NCI-H2107 (cell line): ENCODE data around the gene GEMIN5.

Experiments used
- DNase-seq: peaks from one replicate; lab custom pipeline; 2025; lab: John Stamatoyannopoulos, UW

GEMIN5 gene

DNA sequence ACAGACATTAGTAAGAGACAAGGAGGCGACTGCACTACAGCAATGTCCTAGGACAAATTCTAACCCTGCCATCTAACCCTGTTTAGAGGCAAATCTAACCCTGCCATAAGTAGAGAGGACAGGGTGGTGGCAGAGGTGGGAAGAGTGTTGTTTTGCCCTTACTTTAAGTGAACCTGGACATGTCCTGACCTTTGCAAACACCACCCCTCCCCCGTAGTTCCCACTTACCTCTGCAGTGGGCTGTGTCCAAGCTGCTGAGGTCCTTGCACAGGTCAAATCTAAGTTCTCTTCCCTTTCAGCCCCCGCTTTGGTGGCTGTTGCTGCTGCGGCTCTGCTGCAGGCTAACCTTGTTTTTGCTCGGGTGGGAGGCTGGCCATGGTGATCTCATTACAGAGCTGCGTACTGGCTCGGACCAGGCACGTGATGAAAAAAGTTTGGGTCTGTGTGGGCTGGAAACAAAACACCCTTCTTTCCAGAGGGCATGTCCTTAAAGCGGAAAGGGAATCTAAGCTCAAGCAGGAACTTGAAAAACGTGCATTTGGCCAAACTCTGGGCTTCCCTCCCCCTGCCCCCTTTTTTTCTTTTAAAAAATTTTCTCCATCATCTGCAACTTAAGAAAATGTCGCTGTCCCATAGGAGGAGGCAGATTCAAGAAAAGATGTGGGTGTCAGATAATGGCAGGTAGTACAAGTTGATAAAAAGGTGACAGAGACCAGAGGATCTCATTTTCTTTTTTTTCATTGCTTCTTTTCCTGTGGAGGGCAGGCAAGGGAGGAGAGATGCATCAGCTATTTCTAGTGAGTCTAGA, 87.6 kb downstream of the GEMIN5 start, which contains the start of gene FAXDC2:
Gene FAXDC2 (minus strand): TSS at position 349 of the 808 bp plus-strand sequence. CDS start 12,425 bp downstream, outside the sequence.
- no peak for DNase-seq

DNA sequence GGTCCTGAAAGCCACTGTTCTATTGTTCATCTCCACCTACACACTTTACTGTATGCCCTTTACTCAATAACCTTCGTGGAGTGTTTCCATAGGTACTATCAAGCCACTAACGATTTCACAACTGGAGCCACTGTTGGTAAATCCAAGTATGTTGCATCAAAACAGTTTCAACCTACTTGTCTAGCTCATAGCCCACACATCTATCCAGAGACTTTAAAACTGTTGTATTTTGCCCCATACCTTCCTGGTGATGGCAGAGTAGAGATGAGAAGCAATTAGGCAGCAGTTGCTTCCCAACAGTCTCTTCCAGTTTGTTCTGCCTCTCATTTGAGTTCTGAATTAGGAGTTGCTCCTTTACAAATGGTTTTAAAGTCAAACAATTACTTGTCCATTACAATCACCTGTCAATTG, 88.2 kb downstream of the GEMIN5 start:
- no peak for DNase-seq

DNA sequence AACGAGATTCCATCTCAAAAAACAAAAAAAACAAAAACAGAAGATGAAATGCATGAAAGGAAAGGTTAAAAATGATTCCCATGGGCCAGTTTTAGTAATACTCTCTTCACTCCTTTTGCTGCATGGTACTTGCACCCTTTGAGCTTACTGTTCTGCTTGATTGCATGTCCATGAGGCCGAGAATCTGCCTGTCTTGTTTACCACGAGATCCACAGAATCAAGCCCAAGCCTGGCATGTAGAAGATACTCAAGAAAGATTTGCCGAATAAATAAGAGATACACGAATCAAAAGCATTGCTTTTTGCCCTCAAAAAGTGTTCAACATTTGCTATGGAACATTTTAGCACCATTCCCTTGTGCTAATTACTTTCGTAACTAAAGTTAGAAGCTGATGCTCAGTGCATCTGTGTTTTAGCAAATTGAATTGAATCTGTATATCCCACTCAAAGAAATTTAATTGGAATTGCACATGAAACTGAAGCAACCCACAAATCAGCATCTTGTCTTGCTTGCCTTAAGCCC, 88.7 kb downstream of the GEMIN5 start:
- DNase-seq = no peak

DNA sequence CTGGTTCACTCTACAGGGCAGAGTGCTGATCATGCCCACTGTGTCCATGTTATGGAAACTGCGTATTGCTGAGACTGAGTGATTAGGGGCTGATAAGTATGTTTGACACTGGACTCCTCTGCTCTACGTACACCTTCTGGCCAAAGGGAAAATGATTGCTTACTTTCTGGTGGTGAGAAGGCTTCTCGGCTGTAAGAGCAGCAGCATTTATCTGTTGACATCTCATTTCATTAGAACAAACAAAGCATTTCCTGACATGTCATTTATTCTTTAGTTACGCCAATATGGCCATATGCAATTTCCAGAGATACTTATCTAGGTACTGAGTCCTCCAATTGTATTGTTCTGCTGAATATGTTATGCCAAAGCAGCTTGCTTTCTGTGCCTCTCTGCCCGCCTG, 93.2 kb downstream of the GEMIN5 start:
- no peak for DNase-seq

DNA sequence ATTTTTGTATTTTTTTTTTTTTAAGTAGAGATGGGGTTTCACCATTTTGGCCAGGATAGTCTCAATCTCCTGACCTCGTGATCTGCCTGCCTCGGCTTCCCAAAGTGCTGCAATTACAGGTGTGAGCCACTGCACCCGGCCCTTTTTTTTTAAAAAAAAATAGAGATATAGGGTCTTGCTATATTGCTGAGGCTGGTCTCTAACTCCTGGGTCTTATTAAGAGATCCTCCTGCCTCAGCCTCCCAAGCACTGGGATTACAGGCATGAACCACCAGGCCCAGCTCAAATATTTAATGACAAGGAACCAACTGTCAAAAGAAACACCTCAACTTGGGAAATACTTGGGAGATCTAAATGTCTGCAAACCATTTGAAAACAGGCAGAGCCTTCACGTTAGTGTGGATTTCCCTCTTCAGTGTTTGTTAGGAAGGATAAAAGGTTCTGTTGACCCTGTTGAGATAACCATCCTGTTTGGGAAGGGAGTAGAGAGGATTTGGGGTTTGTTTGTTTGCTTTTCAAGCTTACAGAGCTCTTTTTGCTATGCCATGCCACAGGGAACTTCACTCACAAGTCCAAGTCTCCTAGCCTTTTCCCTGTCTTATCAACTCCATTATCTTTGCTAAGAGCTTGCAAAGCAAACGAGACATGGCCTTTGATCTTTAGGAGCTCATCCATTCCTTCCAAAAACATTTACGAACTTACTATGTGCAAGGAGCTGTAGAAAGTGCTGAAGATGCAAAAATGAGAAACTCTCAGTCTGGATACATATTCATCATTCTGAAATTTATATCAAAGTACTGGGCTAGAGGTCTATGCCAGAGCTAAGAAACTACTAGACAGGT, 95.1 kb downstream of the GEMIN5 start:
- no peak for DNase-seq

DNA sequence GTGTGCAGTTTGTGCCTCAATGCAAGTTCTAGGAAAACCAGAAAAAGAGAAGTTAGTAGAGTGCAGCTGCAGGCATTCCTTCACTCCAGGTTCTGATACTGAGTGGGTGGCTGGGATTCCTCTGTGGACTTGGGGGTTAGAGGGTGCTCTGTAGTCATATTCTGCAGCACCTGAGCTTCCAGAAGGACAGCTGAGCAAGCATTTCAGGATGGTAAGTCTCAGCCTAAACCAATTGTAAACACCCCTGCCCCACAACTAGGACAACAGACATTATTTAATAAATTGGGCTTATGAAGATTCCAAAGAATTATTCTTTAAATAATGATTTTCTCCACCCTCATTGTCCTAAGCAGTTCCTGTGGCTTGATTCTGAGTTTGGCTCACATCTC, 96.7 kb downstream of the GEMIN5 start:
- DNase-seq = no peak

DNA sequence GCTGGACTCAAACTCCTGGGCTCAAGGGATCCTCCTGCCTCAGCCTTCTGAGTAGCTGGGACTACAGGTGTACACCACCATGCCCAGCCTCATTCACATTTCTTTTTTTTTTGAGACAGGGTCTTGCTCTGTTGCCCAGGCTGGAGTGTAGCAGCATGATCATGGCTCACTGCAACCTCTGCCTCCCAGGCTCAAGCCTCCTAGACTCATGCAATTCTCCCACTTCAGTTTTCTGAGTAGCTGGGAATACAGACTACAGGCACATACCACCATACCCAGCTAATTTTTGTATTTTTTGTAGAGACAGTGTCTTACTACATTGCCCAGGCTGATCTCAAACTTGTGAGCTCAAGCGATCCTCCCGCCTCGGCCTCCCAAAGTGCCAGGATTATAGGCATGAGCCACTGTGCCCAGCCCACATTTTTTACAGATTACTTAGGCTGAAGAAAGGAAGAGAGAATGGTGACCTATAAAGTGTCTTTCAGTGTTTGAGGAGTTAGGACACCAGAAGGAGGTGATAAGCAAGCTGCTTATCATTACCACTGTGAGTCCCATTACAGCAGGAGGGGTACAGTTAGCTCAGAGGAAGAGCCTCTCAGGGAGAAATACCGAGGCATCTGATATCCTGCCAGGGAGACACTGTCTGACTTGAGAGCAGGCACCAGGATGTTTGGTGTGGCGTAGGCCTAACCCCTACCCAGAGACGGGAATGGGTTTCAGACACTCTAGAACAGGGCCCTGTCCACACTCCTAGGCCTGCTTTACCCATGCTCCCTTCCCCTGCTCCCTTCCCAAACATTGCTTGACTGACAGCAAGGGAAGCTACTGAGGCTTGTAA, 97.4 kb downstream of the GEMIN5 start:
- no peak for DNase-seq
